Measurements from ENCODE around the gene C2CD4D.

GRCh38 chr1:151859891-151860293 lies 20.3 kb upstream of the C2CD4D start:
- TF ChIP-seq, protein P1, sequence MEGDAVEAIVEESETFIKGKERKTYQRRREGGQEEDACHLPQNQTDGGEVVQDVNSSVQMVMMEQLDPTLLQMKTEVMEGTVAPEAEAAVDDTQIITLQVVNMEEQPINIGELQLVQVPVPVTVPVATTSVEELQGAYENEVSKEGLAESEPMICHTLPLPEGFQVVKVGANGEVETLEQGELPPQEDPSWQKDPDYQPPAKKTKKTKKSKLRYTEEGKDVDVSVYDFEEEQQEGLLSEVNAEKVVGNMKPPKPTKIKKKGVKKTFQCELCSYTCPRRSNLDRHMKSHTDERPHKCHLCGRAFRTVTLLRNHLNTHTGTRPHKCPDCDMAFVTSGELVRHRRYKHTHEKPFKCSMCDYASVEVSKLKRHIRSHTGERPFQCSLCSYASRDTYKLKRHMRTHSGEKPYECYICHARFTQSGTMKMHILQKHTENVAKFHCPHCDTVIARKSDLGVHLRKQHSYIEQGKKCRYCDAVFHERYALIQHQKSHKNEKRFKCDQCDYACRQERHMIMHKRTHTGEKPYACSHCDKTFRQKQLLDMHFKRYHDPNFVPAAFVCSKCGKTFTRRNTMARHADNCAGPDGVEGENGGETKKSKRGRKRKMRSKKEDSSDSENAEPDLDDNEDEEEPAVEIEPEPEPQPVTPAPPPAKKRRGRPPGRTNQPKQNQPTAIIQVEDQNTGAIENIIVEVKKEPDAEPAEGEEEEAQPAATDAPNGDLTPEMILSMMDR (IDR thresholded peaks at IDR 0.05) = no peak
- TF ChIP-seq, protein P2, sequence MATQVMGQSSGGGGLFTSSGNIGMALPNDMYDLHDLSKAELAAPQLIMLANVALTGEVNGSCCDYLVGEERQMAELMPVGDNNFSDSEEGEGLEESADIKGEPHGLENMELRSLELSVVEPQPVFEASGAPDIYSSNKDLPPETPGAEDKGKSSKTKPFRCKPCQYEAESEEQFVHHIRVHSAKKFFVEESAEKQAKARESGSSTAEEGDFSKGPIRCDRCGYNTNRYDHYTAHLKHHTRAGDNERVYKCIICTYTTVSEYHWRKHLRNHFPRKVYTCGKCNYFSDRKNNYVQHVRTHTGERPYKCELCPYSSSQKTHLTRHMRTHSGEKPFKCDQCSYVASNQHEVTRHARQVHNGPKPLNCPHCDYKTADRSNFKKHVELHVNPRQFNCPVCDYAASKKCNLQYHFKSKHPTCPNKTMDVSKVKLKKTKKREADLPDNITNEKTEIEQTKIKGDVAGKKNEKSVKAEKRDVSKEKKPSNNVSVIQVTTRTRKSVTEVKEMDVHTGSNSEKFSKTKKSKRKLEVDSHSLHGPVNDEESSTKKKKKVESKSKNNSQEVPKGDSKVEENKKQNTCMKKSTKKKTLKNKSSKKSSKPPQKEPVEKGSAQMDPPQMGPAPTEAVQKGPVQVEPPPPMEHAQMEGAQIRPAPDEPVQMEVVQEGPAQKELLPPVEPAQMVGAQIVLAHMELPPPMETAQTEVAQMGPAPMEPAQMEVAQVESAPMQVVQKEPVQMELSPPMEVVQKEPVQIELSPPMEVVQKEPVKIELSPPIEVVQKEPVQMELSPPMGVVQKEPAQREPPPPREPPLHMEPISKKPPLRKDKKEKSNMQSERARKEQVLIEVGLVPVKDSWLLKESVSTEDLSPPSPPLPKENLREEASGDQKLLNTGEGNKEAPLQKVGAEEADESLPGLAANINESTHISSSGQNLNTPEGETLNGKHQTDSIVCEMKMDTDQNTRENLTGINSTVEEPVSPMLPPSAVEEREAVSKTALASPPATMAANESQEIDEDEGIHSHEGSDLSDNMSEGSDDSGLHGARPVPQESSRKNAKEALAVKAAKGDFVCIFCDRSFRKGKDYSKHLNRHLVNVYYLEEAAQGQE (IDR thresholded peaks at IDR 0.05; ENCODE audit: insufficient read depth in 1 of 2, low read depth in 2 of 2, low read length in 1 of 2) = no peak
- TF ChIP-seq POLR2AphosphoS5 (IDR thresholded peaks at IDR 0.05; ENCODE audit: low read depth, low read length) = no peak

Measured in Panc1 (cell line).